ENCODE results near the gene GCHFR. TPM values are rescaled to one million over a fixed set of nuclear protein-coding genes. Genes with fewer than 3 reads are reported as not detected.
A peak's percentile ranks its signal among the peaks of the same experiment; 100 is the strongest.

GCHFR gene
- total and polyA plus RNA-seq, 2 donors from 2014 or later: 15.4 to 145 TPM

- Histone ChIP-seq H3K27ac (ENCODE audit: low read depth in 2 of 2, low read length in 2 of 2) (peak overlapping the region in 1 of 2 donors; percentile 27), H3K27me3 (ENCODE audit: control insufficient read depth, insufficient read depth, low read length) (no peaks in the 10 kb centered on the region), H3K36me3 (ENCODE audit: control insufficient read depth in 2 of 3, insufficient read depth in 3 of 3, low read length in 3 of 3) (no peaks in the 10 kb centered on the region), H3K9me3 (ENCODE audit: control insufficient read depth in 2 of 3, insufficient read depth in 1 of 3, low read length in 3 of 3) (no peaks in the 10 kb centered on the region), H3K9ac (ENCODE audit: low read length in 3 of 3) (no peak overlapping the region), H3K4me3 (ENCODE audit: low read length in 3 of 3) (no peak overlapping the region), H3K4me1 (ENCODE audit: control insufficient read depth in 2 of 3, insufficient read depth in 2 of 3, low read depth in 1 of 3, low read length in 3 of 3) (peaks cover 5 to 40% (median 26%) of the 10 kb centered on the region in 3 donors)
- FAIRE-seq (no peak), DNase-seq (peak in 2 of 5 donors; percentile 9 to 43)
- no peak for TF ChIP-seq CTCF (IDR thresholded peaks at IDR 0.05; ENCODE audit: borderline replicate concordance, extremely low read depth, insufficient read depth)
- intact Hi-C loops (cut with DNase I): no loop called here
Observed at GRCh38 chr15:40789119-40789518, 25.3 kb downstream of the GCHFR start.

GRCh38 chr15:40789999-40790398 lies 26.1 kb downstream of the GCHFR start:
- no peak for FAIRE-seq
- no peak overlapping the region for H3K27ac ChIP-seq (ENCODE audit: low read depth in 2 of 2, low read length in 2 of 2)
- DNase-seq: no peak

GRCh38 chr15:40790718-40791117 lies 26.9 kb downstream of the GCHFR start:
- H3K9me3 ChIP-seq (ENCODE audit: control insufficient read depth in 2 of 3, insufficient read depth in 1 of 3, low read length in 3 of 3): no peaks in the 10 kb centered on the region
- no peak overlapping the region for H3K9ac ChIP-seq (ENCODE audit: low read length in 3 of 3)
- H3K27ac ChIP-seq (ENCODE audit: low read depth in 2 of 2, low read length in 2 of 2): no peak overlapping the region
- intact Hi-C loops (cut with DNase I): no loop called here
- DNase-seq (no peak), FAIRE-seq (no peak)
- no peaks in the 10 kb centered on the region for H3K36me3 ChIP-seq (ENCODE audit: control insufficient read depth in 2 of 3, insufficient read depth in 3 of 3, low read length in 3 of 3)
- peaks cover 5 to 33% (median 22%) of the 10 kb centered on the region in 3 donors for H3K4me1 ChIP-seq (ENCODE audit: control insufficient read depth in 2 of 3, insufficient read depth in 2 of 3, low read depth in 1 of 3, low read length in 3 of 3)
- no peaks in the 10 kb centered on the region for H3K27me3 ChIP-seq (ENCODE audit: control insufficient read depth, insufficient read depth, low read length)
- H3K4me3 ChIP-seq (ENCODE audit: low read length in 3 of 3): no peak overlapping the region
- no peak for TF ChIP-seq CTCF (IDR thresholded peaks at IDR 0.05; ENCODE audit: borderline replicate concordance, extremely low read depth, insufficient read depth)

More at GRCh38 chr15:40789999-40790398, 26.1 kb downstream of the GCHFR start:
- H3K4me1 ChIP-seq (ENCODE audit: control insufficient read depth in 2 of 3, insufficient read depth in 2 of 3, low read depth in 1 of 3, low read length in 3 of 3): peaks cover 5 to 40% (median 26%) of the 10 kb centered on the region in 3 donors
- no peaks in the 10 kb centered on the region for H3K27me3 ChIP-seq (ENCODE audit: control insufficient read depth, insufficient read depth, low read length)
- no peaks in the 10 kb centered on the region for H3K36me3 ChIP-seq (ENCODE audit: control insufficient read depth in 2 of 3, insufficient read depth in 3 of 3, low read length in 3 of 3)
- H3K9ac ChIP-seq (ENCODE audit: low read length in 3 of 3): no peak overlapping the region
- H3K9me3 ChIP-seq (ENCODE audit: control insufficient read depth in 2 of 3, insufficient read depth in 1 of 3, low read length in 3 of 3): no peaks in the 10 kb centered on the region
- no peak for TF ChIP-seq CTCF (IDR thresholded peaks at IDR 0.05; ENCODE audit: borderline replicate concordance, extremely low read depth, insufficient read depth)
- intact Hi-C loops (cut with DNase I): no loop called here
- H3K4me3 ChIP-seq (ENCODE audit: low read length in 3 of 3): no peak overlapping the region

- no peak for FAIRE-seq
Observed at GRCh38 chr15:40792394-40792793, 28.5 kb downstream of the GCHFR start.

More at GRCh38 chr15:40792394-40792793, 28.5 kb downstream of the GCHFR start:
- Histone ChIP-seq H3K4me3 (ENCODE audit: low read length in 3 of 3) (no peak overlapping the region), H3K27me3 (ENCODE audit: control insufficient read depth, insufficient read depth, low read length) (no peaks in the 10 kb centered on the region), H3K4me1 (ENCODE audit: control insufficient read depth in 2 of 3, insufficient read depth in 2 of 3, low read depth in 1 of 3, low read length in 3 of 3) (peaks cover 5 to 23% (median 14%) of the 10 kb centered on the region in 3 donors), H3K36me3 (ENCODE audit: control insufficient read depth in 2 of 3, insufficient read depth in 3 of 3, low read length in 3 of 3) (no peaks in the 10 kb centered on the region), H3K9me3 (ENCODE audit: control insufficient read depth in 2 of 3, insufficient read depth in 1 of 3, low read length in 3 of 3) (no peaks in the 10 kb centered on the region), H3K9ac (ENCODE audit: low read length in 3 of 3) (no peak overlapping the region), H3K27ac (ENCODE audit: low read depth in 2 of 2, low read length in 2 of 2) (no peak overlapping the region)
- no peak for TF ChIP-seq CTCF (IDR thresholded peaks at IDR 0.05; ENCODE audit: borderline replicate concordance, extremely low read depth, insufficient read depth)
- intact Hi-C loops (cut with DNase I): no loop called here
- DNase-seq: no peak

Measured in kidney (tissue), 14 donors.